Mesenchymal stem cell (in vitro differentiated cells and primary cell): ENCODE data around the gene PSMC3.

Source experiments
- DNase-seq: peaks from one replicate; pipeline ENCODE4 v3.0.0-alpha.2; 2013
- H2AFZ ChIP-seq: one replicate; pipeline ENCODE4 v1.6.1; 2013; ENCODE audit warnings: low read depth, mild to moderate bottlenecking, control low read depth, inconsistent platforms, low read length, moderate library complexity
- H2AK5ac ChIP-seq: 2 replicates; pipeline ENCODE4 v1.6.1; 2013; ENCODE audit warnings: low read length, moderate library complexity, mild to moderate bottlenecking, inconsistent platforms; ENCODE audit not compliant: severe bottlenecking
- H2BK120ac ChIP-seq: one replicate; pipeline ENCODE4 v1.6.1; 2013; ENCODE audit warnings: low read depth, mild to moderate bottlenecking, inconsistent platforms, low read length, moderate library complexity
- H2BK12ac ChIP-seq, 2 experiments: one replicate each; pipeline ENCODE4 v1.6.1; 2013; ENCODE audit warnings: inconsistent platforms in 2 of 2, low read length in 2 of 2, mild to moderate bottlenecking in 2 of 2, moderate library complexity in 2 of 2, control low read depth in 1 of 2
- H2BK15ac ChIP-seq: one replicate; pipeline ENCODE4 v1.6.1; 2013; ENCODE audit warnings: mild to moderate bottlenecking, low read depth, inconsistent platforms; ENCODE audit not compliant: poor library complexity, severe bottlenecking
- H2BK5ac ChIP-seq: 2 replicates; pipeline ENCODE4 v1.6.1; 2013; ENCODE audit warnings: low read depth, mild to moderate bottlenecking, low read length, control low read depth, inconsistent platforms; ENCODE audit not compliant: poor library complexity, severe bottlenecking
- H3K14ac ChIP-seq, 2 experiments: one replicate each; pipeline ENCODE4 v1.6.1; 2013; ENCODE audit warnings: inconsistent platforms in 2 of 2, low read length in 2 of 2, control low read depth in 1 of 2, mild to moderate bottlenecking in 1 of 2, moderate library complexity in 1 of 2
- H3K18ac ChIP-seq, 2 experiments: one replicate each; pipeline ENCODE4 v1.6.1; 2013; ENCODE audit warnings: inconsistent platforms in 2 of 2, low read length in 2 of 2, control low read depth in 1 of 2, low read depth in 1 of 2, mild to moderate bottlenecking in 1 of 2
- H3K23ac ChIP-seq, 2 experiments: one replicate each; pipeline ENCODE4 v1.6.1; 2013; ENCODE audit warnings: inconsistent platforms in 2 of 2, low read length in 2 of 2, mild to moderate bottlenecking in 2 of 2, moderate library complexity in 2 of 2, control low read depth in 1 of 2
- H3K27ac ChIP-seq: 2 replicates; pipeline ENCODE4 v1.5.1; 2013; ENCODE audit warnings: mild to moderate bottlenecking, moderate library complexity, low read length, control low read depth, inconsistent platforms; ENCODE audit not compliant: poor library complexity, severe bottlenecking
- H3K27me3 ChIP-seq, 2 experiments: 2 replicates each; pipeline versions ENCODE4 v1.6.1 to v1.7.0; 2013; ENCODE audit warnings: low read length in 2 of 2, mild to moderate bottlenecking in 2 of 2, moderate library complexity in 2 of 2, control low read depth in 1 of 2, inconsistent platforms in 1 of 2; ENCODE audit not compliant: control insufficient read depth in 1 of 2, insufficient read depth in 1 of 2
- H3K36me3 ChIP-seq, 2 experiments: 2 replicates each; pipeline versions ENCODE4 v1.6.1 to v1.7.0; 2013; ENCODE audit warnings: low read length in 2 of 2, control low read depth in 1 of 2, inconsistent platforms in 1 of 2, low read depth in 1 of 2, mild to moderate bottlenecking in 1 of 2; ENCODE audit not compliant: insufficient read depth in 2 of 2, control insufficient read depth in 1 of 2
- H3K4ac ChIP-seq, 2 experiments: one replicate each; pipeline ENCODE4 v1.6.1; 2013; ENCODE audit warnings: inconsistent platforms in 2 of 2, low read length in 2 of 2, mild to moderate bottlenecking in 2 of 2, moderate library complexity in 2 of 2, control low read depth in 1 of 2, low read depth in 1 of 2
- H3K4me1 ChIP-seq: 2 replicates; pipeline ENCODE4 v1.6.1; 2013; ENCODE audit warnings: low read depth, low read length, control low read depth; ENCODE audit not compliant: control insufficient read depth, insufficient read depth
- H3K4me2 ChIP-seq: 2 replicates; pipeline ENCODE4 v1.6.1; 2013; ENCODE audit warnings: low read length, mild to moderate bottlenecking, inconsistent platforms; ENCODE audit not compliant: poor library complexity, severe bottlenecking
- H3K4me3 ChIP-seq, 2 experiments: 2 replicates each; pipeline versions ENCODE4 v1.5.1 to v1.7.0; 2013; ENCODE audit warnings: low read length in 2 of 2, mild to moderate bottlenecking in 2 of 2, control low read depth in 1 of 2, low read depth in 1 of 2; ENCODE audit not compliant: insufficient read depth in 1 of 2
- H3K79me1 ChIP-seq: replicated peaks from 2 replicates; pipeline ENCODE4 v1.6.1; 2013; ENCODE audit warnings: mild to moderate bottlenecking, control low read depth, low read length, inconsistent platforms; ENCODE audit not compliant: poor library complexity, severe bottlenecking
- H3K9ac ChIP-seq: 2 replicates; pipeline ENCODE4 v1.7.0; 2013; ENCODE audit warnings: mild to moderate bottlenecking, low read length, moderate library complexity
- H3K9me3 ChIP-seq: 2 replicates; pipeline ENCODE4 v1.7.0; 2013; ENCODE audit warnings: mild to moderate bottlenecking, low read length; ENCODE audit not compliant: control insufficient read depth
- H4K8ac ChIP-seq: one replicate; pipeline ENCODE4 v1.6.1; 2013; ENCODE audit warnings: inconsistent platforms, mild to moderate bottlenecking, low read length, moderate library complexity
- H4K91ac ChIP-seq: one replicate; pipeline ENCODE4 v1.6.1; 2013; ENCODE audit warnings: mild to moderate bottlenecking, low read length, inconsistent platforms
- WGBS: methylation state at CpG from one replicate; pipeline ENCODE4 v1.1.7; 2013; ENCODE audit warnings: mixed read lengths; 5-methylcytosine and 5-hydroxymethylcytosine counted together

The PSMC3 gene

DNA sequence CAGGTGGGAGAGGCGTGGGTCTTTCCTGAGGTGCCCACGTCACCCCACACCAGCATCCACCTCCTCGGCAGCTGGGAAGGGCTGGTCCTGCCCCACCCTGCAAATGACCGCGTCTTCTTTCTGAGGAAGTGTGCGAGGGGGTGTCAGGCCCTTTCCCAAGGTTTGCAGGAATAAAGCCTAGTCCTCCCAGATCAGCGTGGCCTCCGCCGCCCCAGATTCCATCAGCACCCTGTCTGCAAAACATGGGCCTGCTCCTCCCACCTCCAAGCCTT, 32.3 kb downstream of the PSMC3 start:
- Histone ChIP-seq H4K8ac (peak overlapping the region; percentile 88), H3K4me1 (peaks cover 36% of the 10 kb centered on the region)

DNA sequence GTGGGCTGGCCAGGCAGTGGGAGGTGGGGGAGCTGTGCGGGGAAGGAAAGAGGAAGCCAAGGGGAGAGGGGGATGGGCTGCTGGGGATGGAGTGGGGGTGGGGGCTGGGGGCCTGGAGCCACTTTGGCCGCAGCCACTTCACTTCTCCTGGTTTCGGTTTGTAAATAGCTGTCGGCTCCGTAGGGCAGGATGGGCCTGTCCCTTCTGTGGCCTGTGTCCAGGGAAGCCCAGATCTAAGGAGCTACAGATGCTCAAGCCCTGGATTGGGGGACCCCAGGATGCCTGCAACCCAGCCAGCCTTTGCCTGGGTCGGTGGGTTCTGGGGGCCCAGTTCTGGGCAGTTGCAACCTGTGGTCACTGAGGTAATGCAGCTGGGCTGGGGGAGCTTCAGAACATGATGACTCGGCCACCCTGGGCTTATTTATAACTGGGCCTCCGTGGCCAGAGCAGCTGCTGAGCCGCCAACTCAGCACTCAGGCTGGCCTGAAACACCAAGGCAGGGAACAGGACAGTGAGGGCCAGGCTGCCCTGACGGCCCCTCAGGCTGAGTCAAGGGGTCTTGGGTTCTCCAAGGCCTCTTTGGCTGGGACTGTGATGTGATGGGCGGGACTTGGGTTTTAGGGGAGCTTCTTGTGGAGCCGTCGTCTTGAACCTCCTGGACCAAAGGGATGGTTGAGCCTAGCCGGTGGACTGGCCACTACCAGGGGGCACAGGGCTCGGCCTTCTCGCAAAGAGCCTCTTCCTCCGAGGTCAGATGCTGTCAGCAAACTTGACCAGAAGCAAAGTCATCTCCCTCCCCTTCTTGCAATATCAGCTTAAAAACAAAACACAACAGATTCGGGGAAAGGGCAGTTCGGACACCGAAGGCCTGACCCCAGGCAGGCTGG, 32.8 kb downstream of the PSMC3 start:
- peak overlapping the region; percentile 29 for H3K27ac ChIP-seq
- peak overlapping the region; percentile 15 for H2BK120ac ChIP-seq
- peak overlapping the region; percentile 42 to 66 for H2BK12ac ChIP-seq
- no peaks in the 10 kb centered on the region for H3K27me3 ChIP-seq
- peak overlapping the region; percentile 53 for H2BK15ac ChIP-seq
- H3K4me3 ChIP-seq: peak overlapping the region in 1 of 2 experiments; percentile 16
- H3K9ac ChIP-seq: peak overlapping the region; percentile 57
- no peaks in the 10 kb centered on the region for H3K79me1 ChIP-seq
- peak overlapping the region; percentile 37 for H2AK5ac ChIP-seq
- H3K14ac ChIP-seq: peak overlapping the region in 1 of 2 experiments; percentile 21
- H3K4ac ChIP-seq: peak overlapping the region; percentile 70 to 75
- H2BK5ac ChIP-seq: no peak overlapping the region
- H3K23ac ChIP-seq: no peak overlapping the region
- no peaks in the 10 kb centered on the region for H3K36me3 ChIP-seq
- H3K9me3 ChIP-seq: no peaks in the 10 kb centered on the region
- H4K91ac ChIP-seq: peak overlapping the region; percentile 72
- peak; percentile 82 for DNase-seq
- WGBS: 71% methylated on average over 20 of the region's 20 CpGs
- H3K4me1 ChIP-seq: peaks cover 32% of the 10 kb centered on the region
- no peak overlapping the region for H3K4me2 ChIP-seq
- peak overlapping the region; percentile 88 for H4K8ac ChIP-seq
- H3K18ac ChIP-seq: peak overlapping the region; percentile 68 to 90
- H2AFZ ChIP-seq: peak overlapping the region; percentile 80

More for the DNA sequence above, 32.3 kb downstream of the PSMC3 start:
- H2AFZ ChIP-seq: no peak overlapping the region
- no peak overlapping the region for H3K23ac ChIP-seq
- DNase-seq: no peak
- peak overlapping the region; percentile 42 to 66 for H2BK12ac ChIP-seq
- H2BK120ac ChIP-seq: no peak overlapping the region
- no peaks in the 10 kb centered on the region for H3K9me3 ChIP-seq
- no peak overlapping the region for H3K9ac ChIP-seq
- no peaks in the 10 kb centered on the region for H3K27me3 ChIP-seq
- H3K4ac ChIP-seq: peak overlapping the region; percentile 58 to 69
- no peak overlapping the region for H2BK15ac ChIP-seq
- H3K14ac ChIP-seq: no peak overlapping the region
- peak overlapping the region; percentile 37 for H2AK5ac ChIP-seq
- no peak overlapping the region for H3K4me2 ChIP-seq
- WGBS: 99% methylated on average over 9 of the region's 9 CpGs
- H3K36me3 ChIP-seq: no peaks in the 10 kb centered on the region
- no peaks in the 10 kb centered on the region for H3K79me1 ChIP-seq
- no peak overlapping the region for H2BK5ac ChIP-seq
- peak overlapping the region in 1 of 2 experiments; percentile 90 for H3K18ac ChIP-seq
- peak overlapping the region in 1 of 2 experiments; percentile 16 for H3K4me3 ChIP-seq
- peak overlapping the region; percentile 72 for H4K91ac ChIP-seq
- no peak overlapping the region for H3K27ac ChIP-seq

DNA sequence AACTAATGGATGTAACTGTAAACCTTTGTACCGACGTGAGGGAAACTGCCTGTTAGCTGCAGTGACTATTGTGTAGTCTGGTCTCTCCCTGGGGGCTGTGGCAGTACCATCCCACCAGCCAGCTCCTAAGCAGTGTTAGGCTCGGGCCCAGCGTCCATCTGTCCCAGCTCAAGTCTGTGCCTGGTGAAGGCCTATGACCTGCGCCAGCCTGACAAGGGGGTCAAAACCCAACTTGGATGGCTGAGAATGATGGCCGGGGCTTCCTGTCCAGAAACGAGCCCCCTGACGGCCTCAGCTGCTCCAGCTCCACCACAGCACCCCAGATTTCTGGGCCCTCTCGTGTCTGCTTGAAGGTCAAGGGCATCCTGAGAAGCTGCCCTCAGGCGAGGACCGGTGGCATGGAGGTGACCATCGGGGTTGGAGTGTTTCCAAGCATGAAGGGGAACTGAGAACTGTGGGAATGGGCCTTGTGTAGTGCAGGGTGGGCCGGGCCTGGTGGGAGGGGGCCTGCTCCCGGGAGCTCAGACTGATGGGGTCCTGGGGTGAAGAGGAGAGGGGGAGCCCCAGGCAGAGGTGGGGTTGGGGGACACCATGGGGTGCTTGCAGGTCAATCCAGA, 33.6 kb downstream of the PSMC3 start:
- no peak for DNase-seq
- H3K4ac ChIP-seq: no peak overlapping the region
- H3K4me2 ChIP-seq: no peak overlapping the region
- H2BK12ac ChIP-seq: peak overlapping the region; percentile 31 to 35
- peaks cover 32% of the 10 kb centered on the region for H3K4me1 ChIP-seq
- 96% methylated on average over 13 of the region's 14 CpGs for WGBS
- H2AFZ ChIP-seq: no peak overlapping the region
- H3K36me3 ChIP-seq: no peaks in the 10 kb centered on the region
- no peak overlapping the region for H2BK5ac ChIP-seq
- H4K91ac ChIP-seq: peak overlapping the region; percentile 78
- H2BK15ac ChIP-seq: peak overlapping the region; percentile 64
- no peak overlapping the region for H3K27ac ChIP-seq
- H4K8ac ChIP-seq: peak overlapping the region; percentile 52
- no peaks in the 10 kb centered on the region for H3K27me3 ChIP-seq
- H3K23ac ChIP-seq: no peak overlapping the region
- H3K9me3 ChIP-seq: no peaks in the 10 kb centered on the region
- H3K18ac ChIP-seq: peak overlapping the region; percentile 14 to 29
- H2BK120ac ChIP-seq: peak overlapping the region; percentile 15
- H3K14ac ChIP-seq: no peak overlapping the region
- H3K79me1 ChIP-seq: no peaks in the 10 kb centered on the region
- H3K9ac ChIP-seq: no peak overlapping the region
- no peak overlapping the region for H3K4me3 ChIP-seq
- peak overlapping the region; percentile 15 for H2AK5ac ChIP-seq

- no peak for DNase-seq
- Histone ChIP-seq H3K27me3 (no peaks in the 10 kb centered on the region), H3K4me3 (no peak overlapping the region), H3K36me3 (no peaks in the 10 kb centered on the region), H3K18ac (no peak overlapping the region), H2AK5ac (no peak overlapping the region), H3K9me3 (no peaks in the 10 kb centered on the region), H2AFZ (no peak overlapping the region), H4K8ac (no peak overlapping the region), H2BK5ac (no peak overlapping the region), H3K4me2 (no peak overlapping the region), H3K23ac (no peak overlapping the region), H3K27ac (no peak overlapping the region), H4K91ac (no peak overlapping the region), H3K14ac (no peak overlapping the region), H2BK15ac (no peak overlapping the region), H3K4ac (no peak overlapping the region), H2BK120ac (no peak overlapping the region), H3K9ac (no peak overlapping the region), H3K4me1 (peaks cover 32% of the 10 kb centered on the region), H2BK12ac (no peak overlapping the region), H3K79me1 (no peaks in the 10 kb centered on the region)
- WGBS: 97% methylated on average over 16 of the region's 16 CpGs
Observed at GRCh38 chr11:47391711-47392432, 34.4 kb downstream of the PSMC3 start.
